HEK293 (cell line): ENCODE measurements around the gene CDK19.

Source experiments
- CTCF ChIA-PET: fragments of 350-600 bp; formaldehyde crosslinking; extraction: SDS; loops from one replicate; lab custom pipeline; 2021; ENCODE audit warnings: antibody characterized with exemption; lab: Yijun Ruan, JAX
- POLR2A ChIA-PET: fragments of 300-600 bp; formaldehyde crosslinking; extraction: SDS; loops from one replicate; lab custom pipeline; 2020; ENCODE audit warnings: antibody characterized with exemption, inconsistent platforms; lab: Yijun Ruan, JAX
- H3K27ac ChIP-seq: fragments of 200-500 bp; sonication (Bioruptor generic); 2 replicates; pipeline ENCODE4 v1.5.1; 2014; ENCODE audit warnings: low read depth, low read length, control low read depth, inconsistent platforms; ENCODE audit errors: extremely low read depth
- H3K36me3 ChIP-seq, 2 experiments: fragments of 200-500 bp in 1 of 2; sonication (Bioruptor generic) in 1 of 2; 1 replicate in 1 of 2; 2 replicates in 1 of 2; pipeline ENCODE4 v1.5.1; 2014 to 2017; ENCODE audit warnings: inconsistent platforms in 2 of 2, low read length in 2 of 2; ENCODE audit not compliant: control insufficient read depth in 2 of 2, insufficient read depth in 1 of 2
- H3K4me1 ChIP-seq: fragments of 200-500 bp; sonication (Bioruptor generic); 2 replicates; pipeline ENCODE4 v1.5.1; 2014; ENCODE audit warnings: mild to moderate bottlenecking, low read length, inconsistent platforms; ENCODE audit not compliant: control insufficient read depth, insufficient read depth
- H3K4me3 ChIP-seq: 2 replicates; pipeline ENCODE4 v1.5.1; 2011; ENCODE audit warnings: low read depth, mild to moderate bottlenecking, control low read depth, low read length, moderate library complexity
- H3K9me3 ChIP-seq: fragments of 200-500 bp; sonication (Bioruptor generic); 2 replicates; pipeline ENCODE4 v1.5.1; 2014; ENCODE audit warnings: low read depth, low read length, inconsistent platforms; ENCODE audit not compliant: control insufficient read depth, insufficient read depth
- BCL11A ChIP-seq: fragments of 450-650 bp; formaldehyde crosslinking; IDR thresholded peaks from 2 replicates; pipeline ENCODE4 v1.5.1; 2016; ENCODE audit warnings: low read depth, missing biosample characterization, missing genetic modification characterization
- HOXA7 ChIP-seq: sonication (generic); formaldehyde crosslinking; IDR thresholded peaks from 2 replicates; pipeline ENCODE4 v1.8.1; 2022; ENCODE audit warnings: missing genetic modification reagents, borderline replicate concordance
- HOXC10 ChIP-seq: sonication (generic); formaldehyde crosslinking; IDR thresholded peaks from 2 replicates; pipeline ENCODE4 v1.8.1; 2023; ENCODE audit warnings: mild to moderate bottlenecking, missing genetic modification reagents
- KLF8 ChIP-seq: fragments of 450-650 bp; formaldehyde crosslinking; IDR thresholded peaks from 2 replicates; pipeline ENCODE4 v1.5.1; 2016; ENCODE audit warnings: missing biosample characterization, missing genetic modification characterization
- MEIS1 ChIP-seq: sonication (generic); formaldehyde crosslinking; IDR thresholded peaks from 2 replicates; pipeline ENCODE4 v1.8.1; 2022; ENCODE audit warnings: missing genetic modification reagents, mild to moderate bottlenecking, borderline replicate concordance
- PRDM1 ChIP-seq: fragments of 450-650 bp; formaldehyde crosslinking; IDR thresholded peaks from 2 replicates; pipeline ENCODE4; 2016; ENCODE audit warnings: missing biosample characterization, missing genetic modification characterization
- SCRT2 ChIP-seq: fragments of 450-650 bp; formaldehyde crosslinking; IDR thresholded peaks from 2 replicates; pipeline ENCODE4 v1.5.1; 2016; ENCODE audit warnings: missing biosample characterization, missing genetic modification characterization
- SP2 ChIP-seq: fragments of 450-650 bp; formaldehyde crosslinking; IDR thresholded peaks from 2 replicates; pipeline ENCODE4 v1.5.1; 2016; ENCODE audit warnings: missing biosample characterization, missing genetic modification characterization
- WT1 ChIP-seq: fragments of 450-650 bp; formaldehyde crosslinking; IDR thresholded peaks from 2 replicates; pipeline ENCODE4 v1.5.1; 2016; ENCODE audit warnings: missing biosample characterization, missing genetic modification characterization
- ZEB2 ChIP-seq: fragments of 450-650 bp; formaldehyde crosslinking; IDR thresholded peaks from 2 replicates; pipeline ENCODE4 v1.5.1; 2016; ENCODE audit warnings: missing biosample characterization, missing genetic modification characterization
- ZNF19 ChIP-seq: fragments of 450-650 bp; formaldehyde crosslinking; IDR thresholded peaks from 2 replicates; pipeline ENCODE4; 2016; ENCODE audit warnings: missing biosample characterization, missing genetic modification characterization, low read depth
- ZNF2 ChIP-seq: fragments of 450-650 bp; formaldehyde crosslinking; IDR thresholded peaks from 2 replicates; pipeline ENCODE4 v1.5.1; 2016; ENCODE audit warnings: missing biosample characterization, missing genetic modification characterization
- ZNF596 ChIP-seq: fragments of 450-650 bp; IDR thresholded peaks from 2 replicates; pipeline ENCODE4 v1.5.0; 2018; ENCODE audit warnings: missing biosample characterization, mild to moderate bottlenecking, missing genetic modification characterization, moderate library complexity
- ZNF610 ChIP-seq: fragments of 450-650 bp; formaldehyde crosslinking; IDR thresholded peaks from 2 replicates; pipeline ENCODE4 v1.5.1; 2016; ENCODE audit warnings: missing biosample characterization, missing genetic modification characterization, borderline replicate concordance
- ZNF654 ChIP-seq: fragments of 450-650 bp; formaldehyde crosslinking; IDR thresholded peaks from 2 replicates; pipeline ENCODE4 v1.5.1; 2016; ENCODE audit warnings: low read depth, missing biosample characterization, missing genetic modification characterization
- ZNF777 ChIP-seq: fragments of 450-650 bp; formaldehyde crosslinking; IDR thresholded peaks from 2 replicates; pipeline ENCODE4 v1.5.1; 2017; ENCODE audit warnings: missing biosample characterization, missing genetic modification characterization, borderline replicate concordance
- ZNF830 ChIP-seq: fragments of 450-650 bp; IDR thresholded peaks from 2 replicates; pipeline ENCODE4 v1.5.0; 2018; ENCODE audit warnings: missing biosample characterization, missing genetic modification characterization, low read depth, mild to moderate bottlenecking, moderate library complexity
- TF ChIP-seq, protein P1 (sequence below): fragments of 450-650 bp; IDR thresholded peaks from 2 replicates; pipeline ENCODE4 v1.5.1; 2018; ENCODE audit warnings: missing biosample characterization, mild to moderate bottlenecking, missing genetic modification characterization
- TF ChIP-seq, protein P2 (sequence below): fragments of 450-650 bp; formaldehyde crosslinking; IDR thresholded peaks from 2 replicates; pipeline ENCODE4 v1.5.1; 2016; ENCODE audit warnings: missing biosample characterization, missing genetic modification characterization
- TF ChIP-seq, protein P3 (sequence below): fragments of 450-650 bp; formaldehyde crosslinking; IDR thresholded peaks from 2 replicates; pipeline ENCODE4 v1.5.1; 2016; ENCODE audit warnings: missing biosample characterization, missing genetic modification characterization

Gene CDK19

DNA sequence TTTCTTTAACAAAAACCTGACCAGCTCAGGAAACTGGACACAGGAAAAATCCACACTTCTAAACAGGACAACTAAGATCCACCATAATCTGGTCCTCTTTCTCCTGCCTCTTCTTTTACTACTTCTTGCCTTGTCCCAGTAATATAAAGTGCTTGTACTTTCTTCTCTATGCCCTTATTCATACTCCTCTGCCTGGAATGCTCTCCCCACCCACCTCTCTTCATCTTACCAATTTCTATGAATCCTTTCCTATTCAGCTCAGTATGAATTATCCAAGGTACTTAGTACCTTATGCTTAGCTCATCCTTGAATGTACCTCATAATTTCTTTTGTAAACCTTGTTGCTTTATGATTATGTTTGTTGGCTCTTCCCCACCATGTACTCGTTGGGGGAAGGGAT is 159.4 kb downstream of the CDK19 start:
- no peaks in the 10 kb centered on the region for H3K4me1 ChIP-seq
- no peak for TF ChIP-seq HOXC10
- TF ChIP-seq, protein P1, sequence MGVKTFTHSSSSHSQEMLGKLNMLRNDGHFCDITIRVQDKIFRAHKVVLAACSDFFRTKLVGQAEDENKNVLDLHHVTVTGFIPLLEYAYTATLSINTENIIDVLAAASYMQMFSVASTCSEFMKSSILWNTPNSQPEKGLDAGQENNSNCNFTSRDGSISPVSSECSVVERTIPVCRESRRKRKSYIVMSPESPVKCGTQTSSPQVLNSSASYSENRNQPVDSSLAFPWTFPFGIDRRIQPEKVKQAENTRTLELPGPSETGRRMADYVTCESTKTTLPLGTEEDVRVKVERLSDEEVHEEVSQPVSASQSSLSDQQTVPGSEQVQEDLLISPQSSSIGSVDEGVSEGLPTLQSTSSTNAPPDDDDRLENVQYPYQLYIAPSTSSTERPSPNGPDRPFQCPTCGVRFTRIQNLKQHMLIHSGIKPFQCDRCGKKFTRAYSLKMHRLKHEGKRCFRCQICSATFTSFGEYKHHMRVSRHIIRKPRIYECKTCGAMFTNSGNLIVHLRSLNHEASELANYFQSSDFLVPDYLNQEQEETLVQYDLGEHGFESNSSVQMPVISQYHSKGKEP: no peak
- no peaks in the 10 kb centered on the region for H3K36me3 ChIP-seq
- H3K9me3 ChIP-seq: no peaks in the 10 kb centered on the region
- H3K27ac ChIP-seq: no peak overlapping the region
- H3K4me3 ChIP-seq: no peak overlapping the region
- ChIA-PET CTCF (interaction anchor here (0.6 kb wide), 1 partner anchor 233 kb away, joined by 3 read pairs; no protein-coding TSS in a partner anchor), POLR2A (no interaction called here)

DNA sequence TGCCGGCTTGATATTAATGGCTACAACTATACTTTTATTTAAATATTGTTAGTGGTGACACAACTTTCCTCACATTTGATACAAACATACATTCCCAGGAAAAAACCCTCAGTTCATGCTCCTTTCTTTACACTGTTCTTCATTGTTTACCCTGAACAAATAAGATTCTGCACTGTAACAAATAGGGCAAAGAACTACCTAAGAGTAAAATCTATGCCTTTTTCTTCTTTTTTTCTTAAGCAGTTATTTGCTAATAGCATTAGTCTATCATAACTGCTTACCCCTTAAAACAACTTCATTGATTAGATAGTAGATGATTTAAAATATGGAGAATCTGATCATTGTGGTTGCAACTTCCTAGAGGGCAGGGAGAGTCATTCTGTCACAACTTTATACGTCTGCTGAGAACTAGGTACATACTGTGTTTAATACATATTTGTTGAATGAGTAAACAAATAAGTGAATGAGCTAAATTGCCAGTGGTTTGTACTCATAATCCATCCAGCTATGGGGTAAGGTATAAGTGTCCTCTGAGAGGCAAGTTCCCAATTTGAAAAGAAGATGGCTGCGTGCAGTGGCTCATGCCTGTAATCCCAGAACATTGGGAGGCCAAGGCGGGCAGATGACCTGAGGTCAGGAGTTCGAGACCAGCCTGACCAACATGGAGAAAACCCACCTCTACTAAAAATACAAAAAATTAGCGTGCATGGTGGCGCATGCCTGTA is 161.0 kb downstream of the CDK19 start:
- POLR2A ChIA-PET: interaction anchor here (0.7 kb wide), 1 partner anchor 964 kb away, joined by 5 read pairs; no protein-coding TSS in a partner anchor
- no peaks in the 10 kb centered on the region for H3K9me3 ChIP-seq
- TF ChIP-seq ZNF610 (tag by site-specific recombination): no peak
- TF ChIP-seq HOXA7 (CRISPR knock-in tag): no peak
- H3K4me1 ChIP-seq: no peaks in the 10 kb centered on the region
- no peaks in the 10 kb centered on the region for H3K36me3 ChIP-seq
- no peak overlapping the region for H3K4me3 ChIP-seq
- CTCF ChIA-PET: interaction anchor here (0.7 to 1.0 kb wide), 2 partner anchors 28 to 73 kb away, joined by 3 read pairs; no protein-coding TSS in a partner anchor
- no peak overlapping the region for H3K27ac ChIP-seq

DNA sequence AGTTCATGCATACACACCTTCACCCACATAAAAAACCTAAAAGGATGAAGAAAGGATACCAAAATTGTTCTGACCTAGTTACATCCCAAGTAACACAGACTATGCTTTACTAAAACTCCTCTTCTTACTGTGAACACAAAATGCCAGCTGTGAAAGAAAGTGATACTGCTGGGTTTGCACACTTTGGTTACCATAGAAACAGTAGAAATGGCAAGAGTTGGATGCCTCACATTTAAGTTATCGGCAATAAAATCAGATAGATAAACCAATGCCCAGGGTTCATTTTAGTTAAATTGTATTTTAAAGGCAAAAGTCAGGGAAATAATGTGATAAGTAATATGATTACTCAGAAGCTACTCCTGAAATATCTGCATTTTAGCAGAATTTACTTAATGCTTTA is 161.9 kb downstream of the CDK19 start:
- no peaks in the 10 kb centered on the region for H3K36me3 ChIP-seq
- POLR2A ChIA-PET: no interaction called here
- no peak overlapping the region for H3K27ac ChIP-seq
- CTCF ChIA-PET: interaction anchor here (1.0 kb wide), 1 partner anchor 29 kb away, joined by 3 read pairs; no protein-coding TSS in a partner anchor
- TF ChIP-seq SP2 (tag by site-specific recombination) (no peak), MEIS1 (no peak), ZNF19 (tag by site-specific recombination) (no peak), BCL11A (no peak), PRDM1 (no peak), ZNF596 (tag by site-specific recombination) (no peak), WT1 (tag by site-specific recombination) (no peak), ZNF830 (no peak), ZNF777 (tag by site-specific recombination) (no peak), ZEB2 (tag by site-specific recombination) (no peak), ZNF654 (tag by site-specific recombination) (no peak), SCRT2 (no peak), ZNF2 (tag by site-specific recombination) (no peak), KLF8 (tag by site-specific recombination) (no peak)
- TF ChIP-seq, protein P2, sequence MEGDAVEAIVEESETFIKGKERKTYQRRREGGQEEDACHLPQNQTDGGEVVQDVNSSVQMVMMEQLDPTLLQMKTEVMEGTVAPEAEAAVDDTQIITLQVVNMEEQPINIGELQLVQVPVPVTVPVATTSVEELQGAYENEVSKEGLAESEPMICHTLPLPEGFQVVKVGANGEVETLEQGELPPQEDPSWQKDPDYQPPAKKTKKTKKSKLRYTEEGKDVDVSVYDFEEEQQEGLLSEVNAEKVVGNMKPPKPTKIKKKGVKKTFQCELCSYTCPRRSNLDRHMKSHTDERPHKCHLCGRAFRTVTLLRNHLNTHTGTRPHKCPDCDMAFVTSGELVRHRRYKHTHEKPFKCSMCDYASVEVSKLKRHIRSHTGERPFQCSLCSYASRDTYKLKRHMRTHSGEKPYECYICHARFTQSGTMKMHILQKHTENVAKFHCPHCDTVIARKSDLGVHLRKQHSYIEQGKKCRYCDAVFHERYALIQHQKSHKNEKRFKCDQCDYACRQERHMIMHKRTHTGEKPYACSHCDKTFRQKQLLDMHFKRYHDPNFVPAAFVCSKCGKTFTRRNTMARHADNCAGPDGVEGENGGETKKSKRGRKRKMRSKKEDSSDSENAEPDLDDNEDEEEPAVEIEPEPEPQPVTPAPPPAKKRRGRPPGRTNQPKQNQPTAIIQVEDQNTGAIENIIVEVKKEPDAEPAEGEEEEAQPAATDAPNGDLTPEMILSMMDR (tag by site-specific recombination): no peak
- TF ChIP-seq, protein P3, sequence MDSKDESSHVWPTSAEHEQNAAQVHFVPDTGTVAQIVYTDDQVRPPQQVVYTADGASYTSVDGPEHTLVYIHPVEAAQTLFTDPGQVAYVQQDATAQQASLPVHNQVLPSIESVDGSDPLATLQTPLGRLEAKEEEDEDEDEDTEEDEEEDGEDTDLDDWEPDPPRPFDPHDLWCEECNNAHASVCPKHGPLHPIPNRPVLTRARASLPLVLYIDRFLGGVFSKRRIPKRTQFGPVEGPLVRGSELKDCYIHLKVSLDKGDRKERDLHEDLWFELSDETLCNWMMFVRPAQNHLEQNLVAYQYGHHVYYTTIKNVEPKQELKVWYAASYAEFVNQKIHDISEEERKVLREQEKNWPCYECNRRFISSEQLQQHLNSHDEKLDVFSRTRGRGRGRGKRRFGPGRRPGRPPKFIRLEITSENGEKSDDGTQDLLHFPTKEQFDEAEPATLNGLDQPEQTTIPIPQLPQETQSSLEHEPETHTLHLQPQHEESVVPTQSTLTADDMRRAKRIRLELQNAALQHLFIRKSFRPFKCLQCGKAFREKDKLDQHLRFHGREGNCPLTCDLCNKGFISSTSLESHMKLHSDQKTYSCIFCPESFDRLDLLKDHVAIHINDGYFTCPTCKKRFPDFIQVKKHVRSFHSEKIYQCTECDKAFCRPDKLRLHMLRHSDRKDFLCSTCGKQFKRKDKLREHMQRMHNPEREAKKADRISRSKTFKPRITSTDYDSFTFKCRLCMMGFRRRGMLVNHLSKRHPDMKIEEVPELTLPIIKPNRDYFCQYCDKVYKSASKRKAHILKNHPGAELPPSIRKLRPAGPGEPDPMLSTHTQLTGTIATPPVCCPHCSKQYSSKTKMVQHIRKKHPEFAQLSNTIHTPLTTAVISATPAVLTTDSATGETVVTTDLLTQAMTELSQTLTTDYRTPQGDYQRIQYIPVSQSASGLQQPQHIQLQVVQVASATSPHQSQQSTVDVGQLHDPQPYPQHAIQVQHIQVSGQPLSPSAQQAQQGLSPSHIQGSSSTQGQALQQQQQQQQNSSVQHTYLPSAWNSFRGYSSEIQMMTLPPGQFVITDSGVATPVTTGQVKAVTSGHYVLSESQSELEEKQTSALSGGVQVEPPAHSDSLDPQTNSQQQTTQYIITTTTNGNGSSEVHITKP: no peak
- H3K4me3 ChIP-seq: no peak overlapping the region
- H3K9me3 ChIP-seq: no peaks in the 10 kb centered on the region
- H3K4me1 ChIP-seq: no peaks in the 10 kb centered on the region
